HG03558 (cell line): ENCODE measurements around the gene BBS1.

Experiments used
- ATAC-seq: cut with Tn5 transposase; IDR thresholded peaks from one replicate; pipeline ENCODE4 v1.9.1; 2021; ENCODE audit warnings: moderate number of reproducible peaks; ENCODE audit not compliant: unreplicated experiment; ENCODE audit errors: extremely low read depth

The BBS1 gene

DNA sequence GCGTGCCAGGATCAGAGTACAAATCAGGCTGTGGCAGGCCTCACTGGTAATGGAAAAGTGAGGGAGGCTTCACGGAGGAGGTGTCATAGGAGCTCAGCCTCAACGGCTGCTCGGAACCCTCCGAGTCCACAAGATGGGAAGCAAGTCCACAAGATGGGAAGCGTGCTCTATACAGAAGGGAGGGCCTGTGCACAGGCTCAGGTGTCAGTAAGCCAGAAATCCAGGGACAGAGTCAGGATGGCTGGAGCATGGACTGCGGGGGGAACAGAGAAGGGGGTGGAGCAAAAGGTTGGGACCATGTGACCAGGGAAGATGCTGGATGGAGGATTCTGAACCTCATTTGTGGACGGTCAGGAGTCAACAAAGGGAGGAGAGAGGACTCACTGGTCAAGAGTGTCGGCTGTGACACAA is 33.6 kb upstream of the BBS1 start:
- ATAC-seq: no peak

GRCh38 chr11:66477263-66478201 is 32.9 kb upstream of the BBS1 start:
- no peak for ATAC-seq

- ATAC-seq: no peak
These were observed 31.6 kb upstream of the BBS1 start for GRCh38 chr11:66478729-66479393.

- no peak for ATAC-seq
These were observed 30.9 kb upstream of the BBS1 start for GRCh38 chr11:66479394-66480116.

DNA sequence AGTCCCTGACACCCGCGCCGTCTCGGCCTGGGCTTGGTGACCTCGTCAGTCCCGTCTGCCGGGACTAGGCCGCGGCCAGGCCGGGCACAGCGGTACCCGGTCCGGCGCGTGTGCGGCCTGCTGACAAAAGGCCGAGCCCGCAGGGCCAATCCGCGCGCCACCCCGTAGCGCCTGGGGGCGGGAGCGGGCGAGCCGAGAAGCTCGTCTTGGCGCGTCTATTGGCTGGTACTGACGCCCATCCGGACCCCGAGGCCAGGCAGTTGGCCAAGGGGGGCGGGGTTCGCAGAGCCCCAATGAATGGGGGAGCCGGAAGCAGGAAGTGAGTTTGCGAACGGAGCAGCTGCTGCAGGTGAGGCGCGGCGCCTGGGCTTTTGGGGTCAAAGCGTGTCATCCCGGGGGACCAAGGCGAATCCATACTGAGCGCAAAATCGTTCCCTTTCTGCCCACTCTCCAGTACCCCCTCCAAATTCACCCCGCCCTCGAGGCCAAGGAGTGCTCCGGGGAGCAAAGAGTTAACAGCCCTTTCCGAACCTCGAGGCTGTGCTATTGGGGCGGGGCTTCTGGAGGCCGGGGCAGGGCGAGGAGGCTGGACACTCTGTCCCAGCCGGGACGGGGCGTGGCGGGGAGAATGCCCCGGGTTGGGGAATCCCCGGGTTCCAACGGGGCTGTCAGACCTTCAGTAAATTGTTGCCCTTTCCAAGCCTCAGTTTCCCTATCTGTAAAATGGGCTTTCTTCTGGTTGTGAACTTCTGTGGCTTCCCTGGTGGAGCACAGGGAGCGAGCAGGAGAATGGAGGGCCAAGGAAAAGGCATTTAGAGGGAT is 30.1 kb upstream of the BBS1 start, which contains the start of gene DPP3:
DPP3 (plus strand) TSS at position 318 of the 822 bp plus-strand sequence. CDS start 1,767 bp downstream, outside the sequence.
- peak; percentile 68 for ATAC-seq

GRCh38 chr11:66484806-66485380 is 25.5 kb upstream of the BBS1 start:
- ATAC-seq: no peak

GRCh38 chr11:66488957-66489356 is 21.5 kb upstream of the BBS1 start:
- ATAC-seq: no peak

DNA sequence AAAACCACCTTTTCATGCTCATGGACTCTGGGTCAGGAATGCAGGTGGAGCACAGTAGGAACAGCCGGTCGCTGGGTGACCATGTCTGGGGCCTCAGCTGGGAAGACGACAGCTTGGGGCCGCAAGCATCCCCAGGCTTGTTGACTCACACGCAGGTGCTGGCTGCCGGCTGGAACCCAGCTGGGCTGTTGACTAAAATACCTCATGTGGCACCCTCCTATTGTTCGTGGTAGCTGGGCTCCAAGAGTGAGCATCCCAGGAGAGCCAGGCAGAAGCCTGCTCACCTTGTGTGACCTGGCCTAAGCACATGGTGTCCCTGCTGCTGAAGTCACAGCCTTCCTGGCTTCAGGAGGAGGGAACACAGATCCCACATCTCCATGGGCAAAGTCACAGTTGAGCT is 20.8 kb upstream of the BBS1 start:
- no peak for ATAC-seq

- no peak for ATAC-seq
These were observed 19.0 kb upstream of the BBS1 start for GRCh38 chr11:66491315-66491935.

DNA sequence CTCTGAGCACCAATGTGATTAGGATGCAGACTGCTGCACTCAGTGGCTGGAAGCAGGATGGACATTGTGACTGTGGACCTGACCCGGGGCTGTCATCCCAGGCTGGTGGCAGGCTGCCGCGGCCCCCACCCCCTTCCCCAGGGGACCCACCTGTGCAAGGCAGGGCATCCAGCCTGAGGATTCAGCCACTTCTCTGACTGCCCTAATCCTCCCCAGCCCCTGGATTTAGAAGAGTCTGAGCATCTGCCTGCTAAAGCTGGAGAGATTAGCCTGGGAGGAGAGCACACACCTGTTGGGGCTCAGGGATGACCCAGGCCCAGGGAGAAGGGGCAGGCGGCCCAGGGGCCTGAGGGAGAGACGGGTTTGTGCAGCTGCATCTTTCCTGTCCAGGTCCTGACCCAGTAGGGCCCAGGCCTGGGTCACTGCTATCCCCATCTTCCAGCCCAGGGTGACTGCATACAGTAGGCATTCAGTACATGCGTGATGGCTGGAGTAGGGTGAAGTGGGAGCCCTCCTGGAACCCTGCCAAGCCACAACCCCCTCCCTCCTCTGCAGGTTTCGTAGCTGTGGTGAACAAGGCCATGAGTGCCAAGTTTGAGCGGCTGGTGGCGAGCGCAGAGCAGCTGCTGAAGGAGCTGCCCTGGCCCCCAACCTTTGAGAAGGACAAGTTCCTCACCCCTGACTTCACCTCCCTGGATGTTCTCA is 18.1 kb upstream of the BBS1 start:
- no peak for ATAC-seq

- ATAC-seq: no peak
These were observed 17.3 kb upstream of the BBS1 start for GRCh38 chr11:66493130-66493529.

DNA sequence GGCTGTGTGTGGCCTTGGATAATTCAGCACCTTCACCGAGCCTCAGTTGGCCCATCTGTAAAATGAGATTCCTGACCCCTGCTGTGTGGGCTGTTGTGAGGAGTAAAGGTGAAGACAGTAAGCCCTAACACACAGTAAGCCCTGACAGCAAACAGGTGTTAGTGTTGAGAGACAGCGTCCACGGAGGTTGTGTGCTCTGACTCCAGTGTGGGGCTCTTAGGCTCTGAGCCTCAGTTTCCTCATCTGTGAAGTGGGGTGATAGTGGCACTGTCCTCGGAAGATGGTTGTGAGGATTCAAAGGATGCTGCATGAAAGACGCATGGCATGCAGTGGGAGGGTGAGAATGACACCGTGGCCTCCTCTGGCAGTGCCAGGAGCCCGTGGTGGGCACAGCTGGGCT is 16.0 kb upstream of the BBS1 start:
- no peak for ATAC-seq

GRCh38 chr11:66494935-66495334 is 15.5 kb upstream of the BBS1 start:
- ATAC-seq: no peak

DNA sequence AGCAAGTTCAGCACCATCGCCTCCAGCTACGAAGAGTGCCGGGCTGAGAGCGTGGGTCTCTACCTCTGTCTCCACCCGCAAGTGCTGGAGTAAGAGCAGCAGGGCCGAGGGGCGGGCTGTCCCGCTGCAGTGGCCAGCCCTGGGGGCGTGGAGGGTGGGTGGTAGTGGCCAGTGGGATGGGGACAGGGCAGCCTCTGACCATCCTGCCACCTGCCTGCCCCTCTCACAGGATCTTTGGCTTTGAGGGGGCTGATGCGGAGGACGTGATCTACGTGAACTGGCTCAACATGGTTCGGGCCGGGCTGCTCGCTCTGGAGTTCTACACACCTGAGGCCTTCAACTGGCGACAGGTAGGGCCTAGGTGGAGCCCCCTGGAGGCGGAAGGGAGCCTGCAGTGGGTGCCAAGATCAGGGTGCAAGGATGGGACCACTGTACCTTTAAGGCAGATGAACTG is 15.0 kb upstream of the BBS1 start:
- ATAC-seq: no peak

- no peak for ATAC-seq
These were observed 13.2 kb upstream of the BBS1 start for GRCh38 chr11:66497206-66497605.

DNA sequence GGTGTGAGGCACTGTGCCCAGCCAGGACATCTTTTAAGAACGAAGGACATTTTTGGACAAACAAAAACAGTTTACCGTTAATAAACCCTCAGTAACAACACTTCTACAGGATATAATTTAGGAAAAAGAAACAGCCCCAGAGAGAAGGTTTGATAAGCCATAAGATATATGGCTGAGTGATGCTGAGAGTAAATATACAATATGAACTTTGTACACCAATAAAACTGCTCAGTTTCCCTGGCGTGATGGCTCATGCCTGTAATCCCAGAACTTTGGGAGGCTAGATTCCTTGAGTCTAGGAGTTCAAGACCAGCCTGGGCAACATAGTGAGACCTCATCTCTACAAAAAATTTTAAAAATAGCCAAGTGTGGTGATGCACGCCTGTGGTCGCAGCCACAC is 11.9 kb upstream of the BBS1 start:
- no peak for ATAC-seq

GRCh38 chr11:66505276-66505816 is 5.1 kb upstream of the BBS1 start:
- ATAC-seq: no peak

GRCh38 chr11:66509131-66509561 is 1.3 kb upstream of the BBS1 start:
- no peak for ATAC-seq
